ENCODE results near the gene LIN37.

Gene LIN37

DNA sequence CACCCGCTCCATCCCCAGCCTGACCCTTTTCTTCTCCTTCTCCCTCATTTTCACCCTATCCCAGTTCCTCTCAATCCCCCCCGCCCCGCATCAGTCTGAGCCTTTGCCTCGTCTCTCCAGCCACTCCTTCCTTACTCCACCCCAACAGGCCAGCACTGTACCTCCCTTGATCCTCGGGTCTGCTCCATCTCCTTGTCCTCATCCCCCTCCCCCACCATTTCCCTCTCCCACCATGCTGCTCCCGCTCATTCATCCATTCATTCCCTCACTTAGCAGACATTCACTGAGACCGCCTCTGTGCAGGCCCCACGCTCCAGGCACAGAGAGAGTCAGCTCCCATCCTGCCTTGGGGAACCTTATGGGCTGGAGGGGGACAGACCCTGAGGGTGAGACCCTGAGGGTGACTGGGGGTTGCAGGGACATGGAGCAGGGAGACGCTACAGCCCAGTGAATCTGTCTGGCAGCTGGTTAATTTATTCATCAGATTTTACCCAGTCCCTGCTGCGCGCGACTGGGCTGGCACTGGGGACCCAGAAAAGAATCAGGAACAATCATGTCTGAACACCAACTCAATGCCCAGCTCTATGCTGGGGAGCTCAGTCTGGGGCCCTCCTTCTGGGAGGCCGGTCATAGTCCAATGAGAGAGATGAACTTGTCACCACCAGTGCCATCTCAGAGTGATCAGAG is 27.9 kb downstream of the LIN37 start:
- DNase-seq = no peak

DNA sequence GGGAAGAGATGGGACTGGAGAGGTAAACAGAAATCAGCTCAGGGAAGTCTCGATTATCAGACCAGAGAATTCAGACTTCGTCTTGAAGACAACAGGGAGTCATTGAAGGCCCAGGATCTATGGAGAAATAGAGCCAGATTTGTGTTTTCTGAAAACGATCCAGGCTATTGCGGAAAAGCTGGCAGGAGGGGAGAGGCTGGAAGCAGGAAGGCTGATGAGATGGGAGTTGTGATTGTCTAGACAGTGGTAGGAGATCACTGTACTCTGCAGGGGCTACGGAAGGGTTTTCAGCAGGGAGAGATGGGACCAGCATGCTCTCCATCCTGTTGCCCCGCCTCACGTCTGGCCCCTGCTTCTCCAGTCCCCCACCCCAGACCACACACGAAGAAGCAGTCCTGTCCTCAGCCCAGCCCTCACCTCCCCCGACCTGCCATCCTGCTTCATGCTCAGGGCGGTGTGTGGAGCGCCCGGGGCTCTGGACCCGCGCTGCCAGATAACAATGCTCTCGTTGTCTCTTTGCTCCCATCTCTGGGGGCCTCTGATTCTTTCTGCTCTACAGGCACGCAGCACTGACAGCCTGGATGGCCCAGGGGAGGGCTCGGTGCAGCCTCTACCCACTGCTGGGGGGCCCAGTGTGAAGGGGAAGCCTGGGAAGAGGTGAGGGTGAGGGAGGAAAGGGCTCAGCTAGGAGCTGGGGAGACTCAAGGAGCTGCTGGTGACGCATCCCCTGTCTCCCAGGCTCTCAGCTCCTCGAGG is 28.9 kb downstream of the LIN37 start:
- DNase-seq = no peak

DNA sequence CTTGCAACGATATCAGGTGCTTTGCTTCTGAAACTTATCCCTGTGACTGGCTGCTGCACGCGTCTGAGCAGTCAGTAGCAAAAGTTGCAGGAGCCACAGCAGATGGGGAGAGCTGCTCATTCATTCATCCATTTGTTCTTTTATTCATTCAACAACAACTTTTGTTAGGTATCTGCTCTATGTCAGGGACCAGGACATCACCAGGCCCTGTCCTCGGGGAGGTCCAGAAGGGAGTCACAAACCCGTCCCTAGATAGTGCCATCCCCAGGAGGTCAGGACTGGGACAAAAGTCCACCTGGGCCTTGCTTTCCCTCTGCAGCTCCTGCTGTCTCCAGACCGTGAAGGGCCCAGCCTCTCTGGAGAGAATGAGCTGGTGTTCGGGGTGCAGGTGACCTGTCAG is 29.6 kb downstream of the LIN37 start:
- no peak for DNase-seq

DNA sequence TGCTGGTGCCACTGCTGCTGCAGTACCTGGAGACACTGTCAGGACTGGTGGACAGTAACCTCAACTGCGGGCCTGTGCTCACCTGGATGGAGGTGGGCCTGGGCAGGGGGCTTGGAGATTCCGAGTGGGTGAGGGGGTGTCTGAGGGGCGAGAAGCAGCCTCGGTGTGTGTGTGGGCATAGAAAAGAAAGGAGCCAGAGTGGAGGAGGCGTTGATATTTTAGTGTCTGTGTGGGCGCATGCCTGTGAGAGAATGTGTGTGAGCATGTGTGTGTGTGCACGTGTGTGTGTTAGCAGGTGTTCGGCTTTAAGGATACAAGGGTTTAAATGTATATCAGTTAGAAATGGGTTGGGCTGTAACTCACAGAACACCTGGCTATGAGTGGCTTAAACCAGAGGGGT is 30.7 kb downstream of the LIN37 start:
- DNase-seq = no peak

DNA sequence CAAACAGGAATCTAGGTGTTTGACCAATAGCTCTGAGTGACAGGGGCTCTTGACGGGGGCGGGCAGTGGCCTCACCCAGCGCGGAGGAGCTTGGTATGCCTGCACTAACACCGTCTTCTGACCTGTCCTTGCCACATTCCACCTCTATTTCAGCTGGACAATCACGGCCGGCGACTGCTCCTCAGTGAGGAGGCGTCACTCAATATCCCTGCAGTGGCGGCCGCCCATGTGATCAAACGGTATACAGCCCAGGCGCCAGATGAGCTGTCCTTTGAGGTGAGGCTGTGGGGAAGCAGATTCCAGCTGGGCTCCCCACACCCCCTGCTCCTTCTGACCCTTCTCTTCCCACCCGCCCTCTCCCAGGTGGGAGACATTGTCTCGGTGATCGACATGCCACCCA is 31.7 kb downstream of the LIN37 start:
- DNase-seq = no peak

DNA sequence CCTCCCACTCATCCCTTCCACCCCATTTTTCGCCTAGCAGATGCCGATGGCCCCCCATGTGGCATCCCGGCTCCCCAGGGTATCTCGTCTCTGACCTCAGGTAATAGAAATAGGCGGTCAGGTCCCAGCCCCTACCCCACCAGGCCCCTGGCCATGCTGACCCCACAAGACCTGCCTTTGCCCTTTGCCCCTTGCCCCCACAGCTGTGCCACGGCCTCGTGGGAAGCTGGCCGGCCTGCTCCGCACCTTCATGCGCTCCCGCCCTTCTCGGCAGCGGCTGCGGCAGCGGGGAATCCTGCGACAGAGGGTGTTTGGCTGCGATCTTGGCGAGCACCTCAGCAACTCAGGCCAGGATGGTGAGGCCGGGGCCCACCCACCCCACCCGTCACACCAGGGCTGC is 32.3 kb downstream of the LIN37 start:
- no peak for DNase-seq

DNA sequence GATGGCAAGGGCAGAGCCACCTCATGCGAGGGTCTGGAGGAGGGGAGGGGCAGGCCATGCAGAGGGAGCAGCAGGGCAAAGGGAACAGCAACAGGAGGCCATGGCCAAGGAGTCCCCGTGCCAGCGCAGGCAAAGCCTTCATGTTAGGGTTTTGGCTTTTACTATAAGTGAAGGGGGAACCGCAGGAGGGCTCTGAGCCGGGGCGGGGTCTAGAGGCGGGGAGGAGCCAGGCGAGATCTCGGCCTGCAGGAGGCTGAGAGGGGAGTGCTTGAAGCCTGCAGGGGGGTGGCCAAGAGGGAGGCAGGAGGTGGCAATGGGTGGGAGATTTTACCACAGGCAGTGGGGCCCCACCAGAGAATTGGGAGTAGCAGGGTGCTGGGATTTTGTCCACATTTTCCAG is 33.3 kb downstream of the LIN37 start:
- DNase-seq = no peak

DNA sequence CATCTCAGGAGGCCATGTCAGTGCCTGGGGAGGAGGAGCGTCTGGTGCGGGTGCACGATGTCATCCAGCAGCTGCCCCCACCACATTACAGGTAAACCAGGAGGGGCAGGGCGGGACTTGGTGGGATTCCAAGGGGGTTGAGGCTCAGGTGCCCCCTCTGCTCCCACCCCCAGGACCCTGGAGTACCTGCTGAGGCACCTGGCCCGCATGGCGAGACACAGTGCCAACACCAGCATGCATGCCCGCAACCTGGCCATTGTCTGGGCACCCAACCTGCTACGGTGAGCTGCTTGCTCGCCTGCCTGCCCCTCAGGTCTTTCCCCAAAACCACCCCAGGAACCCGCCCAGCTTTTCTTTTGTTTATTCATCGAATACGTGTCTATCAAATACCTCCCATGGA is 34.2 kb downstream of the LIN37 start:
- DNase-seq = no peak

DNA sequence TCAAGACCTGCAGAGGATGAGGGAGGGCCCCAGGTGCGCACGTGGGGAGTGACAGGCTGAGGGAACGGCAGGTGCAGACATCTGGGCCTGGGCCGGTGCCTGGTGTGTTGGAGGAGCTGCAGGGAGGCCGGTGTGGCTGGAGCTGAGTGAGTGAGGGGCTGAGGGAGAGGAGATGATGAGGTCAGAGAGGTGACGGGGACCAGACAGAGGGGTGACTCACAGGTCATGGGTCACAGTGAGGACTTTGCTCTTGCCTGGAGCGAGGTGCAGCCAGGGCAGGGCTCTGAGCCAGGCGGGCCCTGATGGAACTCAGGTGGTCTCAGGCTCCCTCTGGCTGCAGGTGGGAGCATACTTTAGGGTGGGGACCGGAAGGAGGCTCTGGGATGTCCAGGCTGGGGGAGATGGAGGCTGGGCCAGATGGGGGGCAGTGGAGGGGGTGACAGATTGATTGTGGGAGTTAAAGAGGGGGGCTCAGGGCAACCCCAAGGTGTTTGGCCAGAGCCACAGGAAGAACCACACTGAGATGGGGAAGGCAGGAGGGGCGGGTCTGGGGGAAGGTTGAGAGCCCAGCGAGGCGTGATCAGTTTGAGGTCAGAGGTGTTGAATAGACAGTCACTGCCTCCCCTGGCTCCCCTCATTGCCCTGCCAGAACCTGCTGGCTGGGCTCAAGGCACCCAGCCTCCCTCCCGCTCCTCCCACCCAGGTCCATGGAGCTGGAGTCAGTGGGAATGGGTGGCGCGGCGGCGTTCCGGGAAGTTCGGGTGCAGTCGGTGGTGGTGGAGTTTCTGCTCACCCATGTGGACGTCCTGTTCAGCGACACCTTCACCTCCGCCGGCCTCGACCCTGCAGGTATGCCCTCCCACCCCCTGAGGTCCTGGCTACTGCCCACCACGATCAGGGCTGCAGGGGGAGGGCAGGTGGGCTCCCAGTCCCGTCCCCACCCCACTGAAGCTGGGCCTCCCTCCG is 35.4 kb downstream of the LIN37 start:
- DNase-seq = no peak

DNA sequence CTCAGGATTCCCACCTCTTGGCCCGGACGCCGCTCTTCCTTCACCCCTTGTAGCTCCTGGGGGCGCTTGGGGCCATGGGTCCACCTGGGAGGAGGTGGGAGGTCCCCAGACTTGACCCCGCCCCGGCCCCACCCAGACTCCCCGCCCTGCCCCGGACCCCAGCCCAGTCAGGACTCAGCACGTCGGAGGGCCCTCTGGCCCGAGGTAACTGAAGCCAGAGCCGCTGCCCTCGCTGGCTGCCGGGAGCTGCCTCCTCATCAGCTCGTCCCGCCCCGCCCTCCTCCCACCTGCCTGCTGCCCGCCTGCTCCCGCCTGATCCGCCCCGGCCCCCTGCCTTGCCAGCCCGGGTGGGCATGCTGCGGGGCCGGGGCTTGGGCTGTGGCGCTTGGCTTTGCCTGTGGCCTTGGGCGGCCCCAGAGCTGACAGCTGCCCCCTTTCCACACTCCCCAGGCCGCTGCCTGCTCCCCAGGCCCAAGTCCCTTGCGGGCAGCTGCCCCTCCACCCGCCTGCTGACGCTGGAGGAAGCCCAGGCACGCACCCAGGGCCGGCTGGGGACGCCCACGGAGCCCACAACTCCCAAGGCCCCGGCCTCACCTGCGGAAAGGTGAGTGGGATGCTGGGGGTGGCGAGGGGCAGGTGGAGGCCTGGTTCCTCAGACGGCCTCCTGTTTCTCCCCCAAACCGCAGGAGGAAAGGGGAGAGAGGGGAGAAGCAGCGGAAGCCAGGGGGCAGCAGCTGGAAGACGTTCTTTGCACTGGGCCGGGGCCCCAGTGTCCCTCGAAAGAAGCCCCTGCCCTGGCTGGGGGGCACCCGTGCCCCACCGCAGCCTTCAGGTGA is 36.3 kb downstream of the LIN37 start:
- DNase-seq = no peak

DNA sequence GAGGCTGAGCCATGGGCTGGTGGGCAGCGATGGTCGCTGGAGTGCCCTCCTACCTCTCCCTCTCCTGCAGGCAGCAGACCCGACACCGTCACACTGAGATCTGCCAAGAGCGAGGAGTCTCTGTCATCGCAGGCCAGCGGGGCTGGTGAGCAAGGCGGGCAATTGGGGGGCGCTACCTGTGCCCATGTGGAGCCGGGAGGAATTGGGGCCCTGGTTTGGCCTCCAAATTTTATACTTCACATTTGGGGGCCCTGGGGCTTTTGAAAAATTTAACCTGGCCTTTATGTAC is 36.9 kb downstream of the LIN37 start:
- DNase-seq = no peak

DNA sequence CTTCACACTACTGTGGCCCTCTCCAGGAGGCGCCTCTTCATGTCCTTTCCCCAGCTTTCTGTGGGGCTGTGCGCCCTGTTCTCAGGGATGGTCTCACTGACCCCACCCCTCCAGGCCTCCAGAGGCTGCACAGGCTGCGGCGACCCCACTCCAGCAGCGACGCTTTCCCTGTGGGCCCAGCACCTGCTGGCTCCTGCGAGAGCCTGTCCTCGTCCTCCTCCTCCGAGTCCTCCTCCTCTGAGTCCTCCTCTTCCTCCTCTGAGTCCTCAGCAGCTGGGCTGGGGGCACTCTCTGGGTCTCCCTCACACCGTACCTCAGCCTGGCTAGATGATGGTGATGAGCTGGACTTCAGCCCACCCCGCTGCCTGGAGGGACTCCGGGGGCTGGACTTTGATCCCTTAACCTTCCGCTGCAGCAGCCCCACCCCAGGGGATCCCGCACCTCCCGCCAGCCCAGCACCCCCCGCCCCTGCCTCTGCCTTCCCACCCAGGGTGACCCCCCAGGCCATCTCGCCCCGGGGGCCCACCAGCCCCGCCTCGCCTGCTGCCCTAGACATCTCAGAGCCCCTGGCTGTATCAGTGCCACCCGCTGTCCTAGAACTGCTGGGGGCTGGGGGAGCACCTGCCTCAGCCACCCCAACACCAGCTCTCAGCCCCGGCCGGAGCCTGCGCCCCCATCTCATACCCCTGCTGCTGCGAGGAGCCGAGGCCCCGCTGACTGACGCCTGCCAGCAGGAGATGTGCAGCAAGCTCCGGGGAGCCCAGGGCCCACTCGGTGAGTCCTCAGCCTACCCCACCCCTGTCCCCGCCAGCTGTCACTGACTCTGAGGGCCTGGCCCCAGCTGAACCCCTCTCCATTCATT is 38.2 kb downstream of the LIN37 start:
- DNase-seq = no peak

DNA sequence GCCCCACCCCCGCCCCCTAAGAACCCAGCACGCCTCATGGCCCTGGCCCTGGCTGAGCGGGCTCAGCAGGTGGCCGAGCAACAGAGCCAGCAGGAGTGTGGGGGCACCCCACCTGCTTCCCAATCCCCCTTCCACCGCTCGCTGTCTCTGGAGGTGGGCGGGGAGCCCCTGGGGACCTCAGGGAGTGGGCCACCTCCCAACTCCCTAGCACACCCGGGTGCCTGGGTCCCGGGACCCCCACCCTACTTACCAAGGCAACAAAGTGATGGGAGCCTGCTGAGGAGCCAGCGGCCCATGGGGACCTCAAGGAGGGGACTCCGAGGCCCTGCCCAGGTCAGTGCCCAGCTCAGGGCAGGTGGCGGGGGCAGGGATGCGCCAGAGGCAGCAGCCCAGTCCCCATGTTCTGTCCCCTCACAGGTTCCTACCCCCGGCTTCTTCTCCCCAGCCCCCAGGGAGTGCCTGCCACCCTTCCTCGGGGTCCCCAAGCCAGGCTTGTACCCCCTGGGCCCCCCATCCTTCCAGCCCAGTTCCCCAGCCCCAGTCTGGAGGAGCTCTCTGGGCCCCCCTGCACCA is 38.9 kb downstream of the LIN37 start:
- no peak for DNase-seq

DNA sequence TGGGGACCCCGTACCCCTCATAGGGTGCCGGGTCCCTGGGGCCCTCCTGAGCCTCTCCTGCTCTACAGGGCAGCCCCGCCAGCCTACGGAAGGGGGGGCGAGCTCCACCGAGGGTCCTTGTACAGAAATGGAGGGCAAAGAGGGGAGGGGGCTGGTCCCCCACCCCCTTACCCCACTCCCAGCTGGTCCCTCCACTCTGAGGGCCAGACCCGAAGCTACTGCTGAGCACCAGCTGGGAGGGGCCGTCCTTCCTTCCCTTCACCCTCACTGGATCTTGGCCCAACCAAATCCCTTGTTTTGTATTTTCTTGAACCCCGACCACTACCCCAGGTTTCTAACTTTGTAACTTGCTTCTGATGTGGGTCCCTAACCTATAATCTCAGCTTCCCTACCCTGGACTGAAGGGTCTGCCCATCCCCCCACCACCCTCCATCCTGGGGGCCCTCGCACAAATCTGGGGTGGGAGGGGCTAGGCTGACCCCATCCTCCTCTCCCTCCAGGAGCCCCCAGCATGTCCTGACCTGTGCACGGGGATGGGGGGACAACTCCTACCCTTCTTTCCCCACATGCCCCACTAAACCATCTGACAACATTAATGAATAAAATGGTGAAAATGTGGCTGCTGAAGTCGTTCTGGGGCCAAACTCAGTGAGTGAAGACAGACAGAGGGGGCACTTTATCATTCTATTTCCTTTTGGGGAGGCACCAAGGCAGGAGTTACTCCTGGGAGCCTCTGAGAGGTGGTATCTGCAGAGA is 40.0 kb downstream of the LIN37 start:
- DNase-seq = no peak

DNA sequence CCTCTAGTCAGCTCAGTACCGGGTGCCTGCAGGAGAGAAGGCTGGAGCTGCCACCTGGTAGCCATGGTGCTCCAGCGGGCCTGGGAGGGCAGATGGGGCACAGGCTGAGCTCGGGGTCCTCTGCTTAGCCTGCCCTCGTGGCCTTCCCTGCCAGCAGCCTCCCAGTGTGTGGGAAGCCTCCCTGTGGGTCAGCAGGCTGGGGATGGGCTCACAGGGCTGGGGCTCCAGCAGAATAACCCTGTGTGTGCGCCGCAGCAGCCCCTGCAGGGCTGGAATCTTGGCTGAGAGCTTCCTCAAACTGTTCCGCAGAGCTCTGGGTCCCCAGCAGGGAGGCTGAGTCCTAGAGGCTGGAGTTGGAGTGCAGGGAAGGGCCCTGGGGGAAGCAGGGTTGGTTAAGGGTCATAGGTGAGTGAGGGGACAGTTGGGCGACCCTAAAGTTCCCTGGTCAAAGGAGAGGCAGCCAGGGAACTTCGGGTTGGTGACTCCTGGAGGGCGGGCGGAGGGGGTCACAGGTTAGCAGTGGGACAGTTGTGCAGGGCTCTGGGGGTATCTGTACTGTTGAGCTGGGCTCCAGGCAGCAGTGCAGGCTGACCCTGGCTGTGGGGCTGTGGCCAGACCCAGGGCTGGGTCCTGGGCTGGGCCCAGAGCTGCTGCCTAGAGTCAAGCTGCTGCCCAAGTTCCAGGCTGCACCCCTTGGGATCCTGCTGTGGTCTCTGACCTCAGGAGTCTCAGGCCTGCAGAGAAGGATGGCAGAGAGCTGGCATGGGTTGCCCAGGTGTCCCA is 41.0 kb downstream of the LIN37 start:
- DNase-seq = no peak

DNA sequence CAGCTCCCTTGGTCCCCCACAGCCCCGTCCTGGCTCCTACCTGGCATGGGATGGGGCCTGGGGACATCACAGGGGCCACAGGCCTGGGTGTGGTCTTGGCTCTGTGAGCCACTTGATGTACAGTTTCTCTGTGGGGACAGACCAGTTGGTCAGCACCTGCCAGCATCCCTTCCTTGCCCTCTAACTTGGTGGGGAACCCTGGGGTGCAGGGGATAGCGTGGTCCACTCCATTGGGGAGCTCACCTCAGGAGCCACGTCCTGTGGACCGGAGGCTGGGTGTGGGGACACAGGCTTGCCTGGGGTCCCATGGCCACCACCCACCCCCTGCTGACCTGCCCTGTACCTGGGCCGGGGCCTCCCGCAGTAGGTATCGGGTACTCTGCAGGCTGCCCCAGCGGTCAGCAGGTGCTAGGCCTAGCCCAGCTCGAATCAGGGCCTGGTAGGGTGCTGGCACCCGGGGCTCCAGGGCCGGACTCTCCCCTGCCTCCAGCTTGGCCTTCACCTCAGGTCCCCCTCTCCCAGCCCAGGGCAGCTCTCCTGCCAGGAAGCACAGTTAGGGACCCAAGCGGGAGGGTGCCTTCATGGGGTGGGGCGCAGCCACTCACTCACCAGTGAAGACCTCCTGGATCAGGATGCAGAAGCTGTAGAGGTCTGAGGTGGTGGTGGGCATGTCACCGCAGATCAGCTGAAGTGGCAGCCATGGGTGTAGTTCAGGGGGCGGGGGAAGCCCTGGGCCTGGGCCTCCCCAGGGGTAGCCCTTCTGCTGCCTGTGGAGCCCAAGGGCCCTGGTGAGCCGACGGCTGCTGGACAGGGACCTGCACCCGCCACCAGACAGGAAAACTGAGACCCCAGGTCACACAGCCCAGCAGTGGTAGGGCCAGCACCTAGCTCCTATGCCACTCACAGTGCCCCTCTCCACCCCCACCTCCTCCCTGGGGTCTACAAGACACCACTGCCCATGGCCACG is 41.9 kb downstream of the LIN37 start:
- DNase-seq = no peak

DNA sequence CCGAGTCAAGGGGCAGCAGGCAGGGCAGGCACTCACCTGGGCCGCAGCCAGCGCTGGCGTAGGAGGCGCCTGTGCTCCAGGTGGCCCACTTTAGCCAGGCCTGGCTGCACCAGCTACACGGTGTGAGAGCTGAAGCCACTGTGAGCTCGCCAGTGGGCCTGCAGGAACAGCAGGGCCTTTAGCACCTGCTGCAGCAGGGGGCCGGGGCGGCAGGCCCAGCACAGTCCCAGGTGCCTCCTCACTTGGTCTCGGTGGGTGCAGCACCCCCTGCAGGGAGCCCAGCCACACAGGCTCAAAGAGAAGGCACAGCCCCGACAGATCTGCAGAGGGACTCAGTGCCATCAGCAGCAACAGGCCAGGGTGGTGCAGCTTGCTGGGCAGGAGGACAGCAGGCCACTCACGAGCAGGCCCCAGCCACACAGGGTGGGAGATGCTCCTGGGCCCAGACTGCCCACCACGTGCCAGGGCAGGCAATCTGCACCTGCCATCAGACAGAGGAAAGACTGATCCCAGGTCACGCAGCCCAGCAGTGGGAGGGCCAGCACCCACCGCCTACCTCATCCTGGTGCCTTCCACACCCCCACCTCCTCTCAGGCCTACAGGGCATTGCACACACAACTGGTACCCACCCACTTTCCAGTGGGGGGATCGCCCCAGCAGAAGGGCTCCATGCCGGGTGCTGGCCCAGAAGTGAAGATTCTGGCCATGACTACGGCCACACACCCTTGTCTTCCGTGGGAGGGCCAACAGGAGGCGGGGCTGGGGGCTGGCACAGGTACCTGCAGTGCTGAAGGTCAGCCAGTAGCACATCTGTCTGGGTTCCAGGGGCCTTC is 42.8 kb downstream of the LIN37 start:
- no peak for DNase-seq

DNA sequence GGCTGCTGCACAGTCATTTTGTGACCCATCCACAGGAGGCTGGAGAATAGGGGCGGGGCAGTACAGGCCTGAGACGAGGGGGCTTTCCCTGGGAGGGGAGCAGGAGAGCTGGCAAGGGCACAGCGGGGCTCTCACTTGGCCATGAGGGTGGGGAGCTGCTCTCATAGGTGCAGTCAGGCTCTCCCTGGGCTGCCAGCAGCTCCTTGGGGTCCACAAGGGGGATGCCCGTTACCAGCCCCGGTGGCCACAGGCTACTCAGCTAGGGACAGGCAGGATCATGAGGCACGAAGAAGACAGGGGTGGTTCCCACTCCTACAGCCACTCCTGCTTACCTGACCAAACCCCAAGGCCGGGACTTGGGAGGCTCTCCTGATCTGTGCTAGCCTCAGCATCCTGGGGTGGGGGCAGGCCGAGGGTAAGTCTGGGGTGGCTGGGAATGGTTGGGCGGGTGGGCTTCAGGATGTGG is 43.5 kb downstream of the LIN37 start:
- DNase-seq = no peak
